ENCODE measurements around the gene TRAF1.
"Not testable (repeated sequence)": the region's sequence is repeated elsewhere in the genome, so short reads cannot be mapped to it uniquely, and the experiment has no call there.

Gene TRAF1

DNA sequence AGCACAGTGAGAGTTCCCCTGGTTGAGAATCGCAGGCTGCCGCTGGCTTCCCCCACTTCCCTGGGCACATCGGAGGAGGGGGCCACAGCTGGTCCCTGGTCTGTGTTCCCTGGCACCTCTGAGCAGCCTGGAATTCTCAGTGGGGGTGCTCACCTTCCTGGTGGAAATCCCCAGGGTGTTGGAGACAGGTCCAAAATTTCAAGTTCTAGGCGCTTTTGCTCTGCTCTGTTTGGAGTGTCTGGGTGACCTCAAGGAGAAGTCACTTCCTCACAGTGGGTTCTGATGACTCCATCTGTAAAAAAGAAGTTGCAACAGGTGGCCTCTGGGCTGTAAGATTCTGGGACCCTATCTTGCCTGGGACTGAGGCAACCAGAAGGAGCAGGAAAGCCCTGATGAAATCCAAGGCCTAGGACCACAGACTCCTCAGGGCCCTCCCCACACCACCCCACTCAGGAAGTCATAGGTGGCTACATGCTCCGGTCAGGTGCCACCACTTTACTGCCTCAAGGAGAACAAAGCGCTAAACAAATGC lies at the start of gene TRAF1:
Gene TRAF1 (minus strand): TSS at position 400 of the 532 bp plus-strand sequence. CDS start 721 bp downstream, outside the sequence.
- H3K27ac ChIP-seq = peak within 1 kb of the TSS; percentile 22
- DNase-seq (ENCODE audit: low read depth, low spot score) = no peak

DNA sequence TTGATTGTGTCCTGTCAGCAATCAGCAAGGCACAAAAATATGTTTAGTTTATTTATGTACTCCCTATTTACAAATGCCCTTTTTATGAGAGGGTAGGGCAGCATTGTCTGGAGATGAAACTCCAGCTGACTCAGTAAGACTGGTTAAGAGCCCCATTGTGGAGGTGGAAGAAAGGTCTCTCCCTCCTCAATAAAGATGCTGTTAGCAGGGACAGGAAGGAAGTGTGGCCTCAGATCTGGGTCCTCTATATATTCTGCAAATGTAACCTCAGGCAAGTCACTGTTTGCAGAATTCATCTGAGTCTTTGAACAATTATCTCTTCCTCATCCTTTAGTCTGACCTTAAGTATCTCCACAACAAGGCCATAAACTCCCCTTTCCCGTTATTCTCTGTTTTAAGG lies 48.3 kb upstream of the TRAF1 start:
- no peak overlapping the region for H3K27ac ChIP-seq
- DNase-seq (ENCODE audit: low read depth, low spot score) = no peak

- H3K27ac ChIP-seq = no peak overlapping the region
- no peak for DNase-seq (ENCODE audit: low read depth, low spot score)
Observed at GRCh38 chr9:120974181-120974580, 47.6 kb upstream of the TRAF1 start.

GRCh38 chr9:120971938-120972337 lies 45.3 kb upstream of the TRAF1 start:
- no peak for DNase-seq (ENCODE audit: low read depth, low spot score)
- H3K27ac ChIP-seq = no peak overlapping the region

GRCh38 chr9:120971471-120971870 lies 44.9 kb upstream of the TRAF1 start:
- DNase-seq (ENCODE audit: low read depth, low spot score); H3K27ac ChIP-seq: not testable (repeated sequence)

- no peak overlapping the region for H3K27ac ChIP-seq
- no peak for DNase-seq (ENCODE audit: low read depth, low spot score)
Observed at GRCh38 chr9:120970244-120970643, 43.6 kb upstream of the TRAF1 start.

GRCh38 chr9:120966013-120966369 lies 39.4 kb upstream of the TRAF1 start:
- DNase-seq (ENCODE audit: low read depth, low spot score) = no peak
- H3K27ac ChIP-seq = no peak overlapping the region

DNA sequence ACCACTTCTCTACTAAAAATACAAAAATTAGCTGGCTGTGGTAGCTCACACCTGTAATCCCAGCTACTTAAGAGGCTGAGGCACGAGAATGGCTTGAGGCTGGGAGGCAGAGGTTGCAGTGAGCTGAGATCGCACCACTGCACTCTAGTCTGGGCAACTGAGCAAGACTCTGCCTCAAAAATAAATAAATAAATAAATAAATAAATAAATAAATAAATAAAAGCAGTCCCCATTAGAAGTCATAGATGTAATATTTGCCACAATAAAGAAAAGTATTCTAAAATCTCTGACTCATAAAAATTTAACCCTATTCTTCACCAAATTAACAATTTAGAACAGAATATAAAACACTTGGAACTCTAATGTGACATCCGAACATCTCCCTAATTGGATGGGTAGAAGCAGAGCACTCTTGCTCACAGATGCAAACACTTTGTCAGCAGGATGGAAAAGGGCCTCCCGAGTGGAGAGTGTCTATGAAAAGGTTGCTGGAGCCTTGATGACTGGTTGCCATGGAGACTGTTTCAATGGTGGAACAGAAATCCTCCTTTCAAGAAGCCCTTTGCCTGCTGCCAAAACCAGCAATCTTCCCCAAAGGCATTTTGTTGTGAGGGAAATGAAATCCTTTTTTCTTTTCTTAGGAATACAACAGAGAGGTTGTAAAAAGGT lies 38.9 kb upstream of the TRAF1 start:
- DNase-seq (ENCODE audit: low read depth, low spot score) = no peak
- no peak overlapping the region for H3K27ac ChIP-seq

- no peak overlapping the region for H3K27ac ChIP-seq
- no peak for DNase-seq (ENCODE audit: low read depth, low spot score)
Observed at GRCh38 chr9:120961936-120962335, 35.3 kb upstream of the TRAF1 start.

GRCh38 chr9:120960001-120960400 lies 33.4 kb upstream of the TRAF1 start:
- no peak overlapping the region for H3K27ac ChIP-seq
- DNase-seq (ENCODE audit: low read depth, low spot score) = no peak

GRCh38 chr9:120956862-120957261 lies 30.3 kb upstream of the TRAF1 start:
- DNase-seq (ENCODE audit: low read depth, low spot score) = no peak
- H3K27ac ChIP-seq = no peak overlapping the region

GRCh38 chr9:120951960-120952618 lies 25.5 kb upstream of the TRAF1 start:
- no peak overlapping the region for H3K27ac ChIP-seq
- DNase-seq (ENCODE audit: low read depth, low spot score) = no peak

DNA sequence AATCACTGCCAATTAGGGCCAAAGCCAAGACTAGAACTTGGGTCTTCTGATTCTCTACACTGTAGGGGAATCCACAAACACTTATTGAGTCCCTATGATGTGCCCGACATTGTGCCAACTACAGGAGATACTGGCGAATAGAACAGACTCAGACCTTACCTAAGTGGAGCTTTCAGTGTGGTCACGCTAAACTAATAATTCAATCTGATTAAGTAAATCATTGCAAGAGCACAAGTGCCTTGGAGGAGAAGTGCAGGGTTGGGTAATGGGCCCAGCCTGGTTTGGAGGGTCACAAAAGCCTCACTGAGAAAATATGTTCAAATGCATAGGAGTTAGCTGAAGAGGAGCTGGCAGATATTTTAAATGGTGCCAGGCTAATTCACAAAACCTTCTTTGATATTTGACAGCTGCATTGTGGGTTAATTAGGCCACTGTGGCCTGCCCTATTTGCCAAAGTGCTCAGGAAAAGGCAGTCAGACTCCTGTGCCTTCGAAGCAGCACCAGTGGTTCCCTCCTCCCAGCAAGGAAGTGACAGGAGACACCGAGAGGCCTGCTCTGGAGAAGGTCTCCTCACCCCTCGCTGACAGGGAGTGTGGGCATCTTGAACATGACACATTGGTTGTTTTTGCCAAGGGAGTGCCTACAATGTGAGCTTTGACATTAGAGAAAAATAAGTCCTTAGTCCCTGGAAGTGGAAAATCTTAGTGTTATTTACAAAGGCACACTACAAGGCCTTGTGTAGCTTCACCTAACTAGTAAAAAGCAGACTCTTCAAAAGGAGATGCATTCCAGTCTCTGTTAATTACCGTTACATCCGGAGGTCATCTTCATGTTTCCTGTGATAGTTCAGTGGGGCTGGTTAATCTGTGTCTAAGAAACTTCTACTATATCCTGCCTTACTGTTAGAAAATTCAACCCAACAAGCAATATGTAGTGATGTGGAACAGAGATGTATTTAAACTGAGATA lies 24.1 kb upstream of the TRAF1 start:
- DNase-seq (ENCODE audit: low read depth, low spot score) = no peak
- no peak overlapping the region for H3K27ac ChIP-seq

GRCh38 chr9:120949290-120949689 lies 22.7 kb upstream of the TRAF1 start:
- H3K27ac ChIP-seq = no peak overlapping the region
- no peak for DNase-seq (ENCODE audit: low read depth, low spot score)

GRCh38 chr9:120948824-120949223 lies 22.2 kb upstream of the TRAF1 start:
- no peak overlapping the region for H3K27ac ChIP-seq
- DNase-seq (ENCODE audit: low read depth, low spot score) = no peak

DNA sequence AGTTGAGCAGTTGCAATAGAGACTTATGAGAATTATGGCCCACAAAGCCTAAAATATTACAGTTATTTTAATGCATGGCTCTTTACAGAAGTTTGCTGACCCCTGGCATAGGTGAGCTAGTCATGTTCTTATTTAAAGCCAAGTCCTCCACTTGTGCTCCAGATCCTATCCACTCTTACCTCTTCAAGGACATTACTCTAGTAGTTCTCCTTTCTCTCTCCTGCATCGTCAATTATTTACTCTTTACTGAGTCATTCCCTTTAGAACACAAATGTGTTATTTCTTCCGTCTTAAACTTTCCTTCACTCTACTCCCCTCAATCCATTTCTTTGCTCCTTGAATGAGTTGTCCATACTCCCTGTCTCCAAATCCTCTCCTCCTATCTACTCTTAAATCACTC lies 20.6 kb upstream of the TRAF1 start:
- H3K27ac ChIP-seq = no peak overlapping the region
- no peak for DNase-seq (ENCODE audit: low read depth, low spot score)

- no peak for DNase-seq (ENCODE audit: low read depth, low spot score)
- H3K27ac ChIP-seq = peak overlapping the region; percentile 62
Observed at GRCh38 chr9:120946259-120946658, 19.7 kb upstream of the TRAF1 start.

DNA sequence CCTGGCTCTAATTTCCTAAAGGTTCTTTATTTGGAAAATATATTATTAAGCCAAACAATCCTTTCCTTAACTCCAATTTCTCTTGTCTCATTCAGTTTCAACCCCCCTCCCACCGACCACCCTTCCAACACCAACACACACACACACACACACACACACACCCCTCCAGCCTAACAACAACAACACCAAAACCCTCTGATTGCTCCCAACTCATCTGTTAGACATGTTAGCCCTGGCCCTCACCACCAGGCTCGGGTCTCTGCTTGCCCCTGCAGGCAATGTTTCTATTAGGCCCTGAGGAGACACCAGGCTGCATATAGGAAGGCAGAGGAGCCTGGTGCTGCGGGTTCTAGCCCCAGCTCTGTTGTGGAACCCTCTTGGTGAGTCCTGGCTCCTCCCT lies 18.4 kb upstream of the TRAF1 start:
- peak overlapping the region; percentile 67 for H3K27ac ChIP-seq
- DNase-seq (ENCODE audit: low read depth, low spot score) = no peak

- peak overlapping the region; percentile 67 for H3K27ac ChIP-seq
- no peak for DNase-seq (ENCODE audit: low read depth, low spot score)
Observed at GRCh38 chr9:120944434-120944843, 17.8 kb upstream of the TRAF1 start.

DNA sequence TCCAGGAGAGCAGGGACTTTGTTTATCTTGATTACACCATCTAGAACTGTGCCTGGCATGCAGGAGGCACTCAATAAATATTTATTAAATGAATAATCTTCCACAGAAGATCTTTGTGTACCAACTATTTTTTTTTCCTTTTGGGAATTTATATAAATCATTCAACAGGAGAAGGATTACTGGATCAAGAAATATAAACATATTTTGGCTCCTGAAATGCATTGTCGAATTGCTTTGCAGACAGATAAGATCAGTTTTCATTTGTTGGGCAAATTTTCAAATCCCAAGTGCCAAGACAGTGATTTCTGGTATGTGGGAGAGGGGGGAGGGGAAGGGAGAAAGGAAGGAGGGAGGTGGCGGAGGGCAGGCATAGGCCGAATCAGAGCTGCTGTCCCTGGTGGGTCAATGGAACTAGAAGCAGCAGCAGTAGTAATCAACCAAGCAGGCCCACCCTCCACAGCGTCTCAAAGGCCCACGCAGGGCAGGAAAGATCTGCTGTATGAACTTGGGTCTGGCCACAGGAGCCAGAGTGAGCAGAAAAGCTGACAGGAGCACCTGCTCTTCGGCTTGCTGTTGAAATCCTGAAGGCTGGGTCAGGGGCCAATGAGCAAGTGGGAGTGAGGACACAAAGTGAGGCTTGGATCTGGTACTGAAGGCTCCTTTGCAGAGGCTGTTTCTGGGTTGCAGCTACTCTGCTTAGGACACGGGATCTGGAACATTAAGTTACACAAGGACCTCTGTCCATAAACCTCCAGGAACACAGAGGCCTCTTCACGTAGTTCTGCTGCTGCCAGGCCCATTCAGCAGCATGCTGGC lies 15.8 kb upstream of the TRAF1 start:
- peak overlapping the region; percentile 63 for H3K27ac ChIP-seq
- DNase-seq (ENCODE audit: low read depth, low spot score) = no peak

Data from epithelial cell of prostate (primary cell).